NCI-H128 (cell line): ENCODE measurements around the gene RECQL5.

Source experiments
- DNase-seq: peaks from one replicate; lab custom pipeline; 2025; ENCODE audit not compliant: unreplicated experiment; lab: John Stamatoyannopoulos, UW

The RECQL5 gene

GRCh38 chr17:75634754-75635609 is 32.0 kb downstream of the RECQL5 start:
- DNase-seq, result no peak

GRCh38 chr17:75634376-75634740 is 32.6 kb downstream of the RECQL5 start:
- DNase-seq, result no peak

- peak; percentile 50 for DNase-seq
Measured at GRCh38 chr17:75633486-75634375, 33.2 kb downstream of the RECQL5 start.

DNA sequence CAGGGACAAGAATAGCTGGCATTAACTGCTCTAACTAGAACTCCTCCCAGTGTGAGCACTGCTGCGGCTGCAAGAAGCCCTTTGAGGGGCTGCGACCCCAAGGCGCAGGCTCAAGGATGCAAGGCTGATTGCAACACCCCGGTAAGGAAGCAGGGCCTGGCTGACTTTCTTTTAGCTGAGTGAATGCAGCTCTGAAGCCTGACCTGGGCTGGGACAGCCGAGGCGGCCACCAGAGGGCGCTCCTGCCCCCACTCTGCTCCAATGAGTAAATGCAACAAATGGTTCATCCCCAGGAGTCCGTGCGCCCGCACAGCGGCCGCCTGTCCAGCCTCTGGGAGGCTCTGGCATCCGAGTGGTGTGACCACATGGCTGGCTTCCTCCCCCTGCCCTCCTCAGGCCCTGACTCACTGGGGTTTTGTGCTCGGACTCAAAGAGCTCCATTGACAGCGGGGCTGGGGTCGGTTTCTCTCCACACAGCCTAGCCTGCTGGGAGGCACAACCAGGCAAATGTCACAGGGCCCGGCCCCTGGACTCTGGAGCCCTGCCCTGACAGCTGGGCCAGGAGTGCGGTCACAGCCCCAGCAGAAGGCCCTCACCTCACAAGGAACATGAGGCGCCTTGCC is 34.0 kb downstream of the RECQL5 start, which contains the start of gene SMIM5:
Gene SMIM5 (plus strand): TSS at position 572 of the 623 bp plus-strand sequence. CDS start 6,768 bp downstream, outside the sequence.
- DNase-seq, result no peak

- DNase-seq, result no peak
Measured at GRCh38 chr17:75632428-75632827, 34.5 kb downstream of the RECQL5 start.

DNA sequence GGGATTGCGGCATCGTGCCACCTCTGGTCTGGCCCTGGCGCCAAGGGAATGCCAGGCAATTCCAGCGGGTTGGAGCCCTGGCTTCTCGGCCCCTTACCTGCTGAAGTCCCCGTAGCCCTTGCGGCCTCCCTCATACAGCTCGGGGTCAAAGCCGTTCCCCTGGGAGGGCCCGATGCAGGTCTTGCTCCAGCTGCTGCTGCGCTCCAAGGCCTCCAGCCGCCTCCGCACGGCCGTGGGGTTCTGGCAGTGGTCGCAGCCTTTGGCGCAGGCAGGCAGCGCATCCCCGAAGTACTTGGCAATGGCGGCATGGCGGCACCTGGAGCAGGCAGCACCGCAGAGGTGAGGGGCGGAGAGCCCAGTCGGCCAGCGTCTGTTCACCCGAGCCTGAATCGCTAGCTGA is 35.6 kb downstream of the RECQL5 start:
- no peak for DNase-seq

GRCh38 chr17:75630071-75630917 is 36.7 kb downstream of the RECQL5 start:
- no peak for DNase-seq

- DNase-seq, result no peak
Measured at GRCh38 chr17:75629157-75629556, 37.8 kb downstream of the RECQL5 start.

DNA sequence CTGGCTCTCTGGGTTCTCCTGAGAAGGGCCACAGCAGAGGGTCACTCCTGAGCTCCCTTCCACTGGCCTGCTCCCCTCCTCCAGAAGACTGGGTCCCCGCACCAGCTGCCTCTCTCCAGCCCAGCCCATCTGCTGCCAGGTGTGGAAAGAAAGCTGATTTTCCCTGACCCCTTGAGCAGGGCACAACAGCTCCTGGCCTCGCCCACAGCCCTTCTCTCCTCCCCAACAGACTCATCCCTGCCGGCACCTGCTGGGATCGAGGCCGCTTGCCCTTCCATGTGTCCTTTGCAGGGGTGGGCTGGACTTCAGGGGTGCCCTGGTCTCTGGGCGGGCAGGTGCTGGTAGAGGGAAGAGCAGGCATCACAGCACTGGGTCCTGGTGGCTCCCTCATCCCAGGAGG is 38.5 kb downstream of the RECQL5 start:
- DNase-seq, result no peak

DNA sequence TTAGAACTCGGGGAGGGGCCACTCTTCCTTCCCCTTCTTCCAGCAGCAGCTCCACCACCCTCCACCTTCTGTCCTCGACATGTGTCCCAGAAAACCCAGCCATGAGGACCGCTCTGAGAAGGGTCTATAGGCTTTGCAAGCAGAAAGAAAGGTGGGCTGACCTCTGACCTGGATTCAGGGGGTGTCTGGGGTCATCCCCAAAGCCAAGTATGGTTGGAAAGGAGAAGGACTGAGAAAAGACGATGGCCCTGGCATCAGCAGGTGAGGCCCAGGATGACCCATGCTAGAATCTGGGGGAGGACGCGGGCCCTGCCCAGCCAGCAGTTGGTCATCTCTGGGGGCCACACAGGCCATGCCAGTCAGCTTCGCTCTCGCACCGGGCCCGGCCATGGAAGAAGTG is 39.9 kb downstream of the RECQL5 start:
- DNase-seq, result no peak

- no peak for DNase-seq
Measured at GRCh38 chr17:75626496-75627038, 40.4 kb downstream of the RECQL5 start.

DNA sequence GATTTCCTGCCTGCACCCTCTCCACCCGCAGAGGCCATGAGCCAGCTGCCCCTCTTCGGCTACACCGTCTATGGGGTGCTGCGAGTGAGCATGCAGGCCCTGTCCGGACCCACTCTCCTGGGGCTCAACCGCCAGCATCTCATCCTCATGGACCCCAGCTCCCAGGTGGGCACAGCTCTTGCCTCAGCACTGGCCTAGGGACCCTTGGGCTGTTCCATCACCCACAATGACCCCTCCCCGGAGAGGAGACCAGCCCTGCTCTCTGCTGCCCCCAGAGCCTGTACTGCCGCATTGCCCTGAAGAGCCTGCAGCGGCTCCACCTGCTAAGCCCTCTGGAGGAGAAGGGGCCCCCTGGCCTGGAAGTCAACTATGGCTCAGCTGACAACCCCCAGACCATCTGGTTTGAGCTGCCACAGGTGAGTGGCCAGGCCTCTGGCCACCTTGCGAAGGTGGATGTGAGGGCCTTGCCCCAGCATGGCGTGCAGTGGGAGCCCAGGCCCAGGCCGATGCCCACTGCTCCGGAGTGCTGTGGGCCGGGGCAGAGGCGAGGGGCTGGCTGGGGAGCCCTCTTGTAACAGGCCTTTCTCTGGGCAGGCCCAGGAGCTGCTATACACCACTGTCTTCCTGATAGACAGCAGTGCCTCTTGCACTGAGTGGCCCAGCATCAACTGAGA is 41.0 kb downstream of the RECQL5 start:
- DNase-seq, result no peak

- DNase-seq, result no peak
Measured at GRCh38 chr17:75624714-75625345, 42.1 kb downstream of the RECQL5 start.

GRCh38 chr17:75624021-75624420 is 42.9 kb downstream of the RECQL5 start:
- DNase-seq, result no peak

DNA sequence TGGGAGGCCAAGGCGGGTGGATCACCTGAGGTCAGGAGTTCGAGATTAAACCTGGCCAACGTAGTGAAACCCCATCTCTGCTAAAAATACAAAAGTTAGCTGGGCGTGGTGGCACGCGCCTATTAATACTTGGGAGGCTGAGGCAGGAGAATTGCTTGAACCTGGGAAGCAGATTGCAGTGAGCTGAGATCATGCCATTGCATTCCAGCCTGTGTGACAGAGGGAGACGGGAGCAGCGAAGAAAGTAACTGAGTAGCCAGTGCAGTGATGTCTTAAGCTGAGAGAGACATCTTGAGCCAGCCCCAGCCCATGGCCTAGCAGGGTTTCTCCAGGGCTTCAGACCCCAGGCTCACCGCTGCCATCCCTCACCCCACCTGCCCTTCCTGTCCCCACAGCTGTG is 43.6 kb downstream of the RECQL5 start:
- DNase-seq, result no peak

DNA sequence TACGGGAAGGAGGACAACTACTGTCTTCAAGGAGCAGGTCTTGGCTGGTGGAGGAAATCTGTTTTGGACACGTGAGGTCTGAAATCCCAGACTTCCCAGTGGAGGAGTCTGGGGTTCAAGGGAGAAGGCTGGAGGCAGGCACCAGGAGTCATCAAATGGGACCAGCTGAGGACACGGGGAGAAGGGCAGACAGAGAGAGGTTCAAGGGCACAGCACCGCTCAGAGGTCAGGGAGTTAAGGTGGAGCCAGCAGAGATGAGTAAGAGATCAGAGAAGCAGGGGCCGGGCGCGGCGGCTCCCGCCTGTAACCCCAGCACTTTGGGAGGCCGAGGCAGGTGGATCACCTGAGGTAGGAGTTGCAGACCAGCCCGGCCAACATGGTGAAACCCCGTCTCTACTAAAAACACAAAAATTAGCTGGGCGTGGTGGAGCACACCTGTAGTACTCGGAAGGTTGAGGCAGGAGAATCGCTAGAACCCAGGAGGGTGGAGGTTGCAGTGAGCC is 44.1 kb downstream of the RECQL5 start:
- no peak for DNase-seq

GRCh38 chr17:75622076-75622475 is 44.9 kb downstream of the RECQL5 start:
- no peak for DNase-seq

DNA sequence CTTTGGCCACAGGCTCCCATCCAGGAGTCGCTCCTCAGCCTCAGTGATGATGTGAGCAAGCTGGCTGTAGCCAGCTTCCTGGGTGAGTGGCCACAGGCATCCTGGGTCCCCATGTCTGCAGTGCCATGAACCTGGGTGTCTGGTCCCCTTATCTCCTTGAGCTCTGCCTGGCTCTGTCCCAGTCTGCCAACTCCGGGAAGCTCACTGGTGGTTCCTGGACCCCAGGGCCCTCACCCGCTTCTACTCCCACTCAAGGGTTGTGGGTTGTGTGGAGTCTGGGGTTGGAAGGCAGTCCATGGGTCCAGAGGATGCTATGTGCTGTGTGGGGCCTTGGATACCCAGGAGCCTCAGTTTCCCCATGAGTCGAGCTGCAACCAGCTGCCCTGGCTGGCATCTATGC is 45.5 kb downstream of the RECQL5 start:
- DNase-seq, result no peak
